HUES48 (cell line): ENCODE results near the gene RGS18.
"Not testable (repeated sequence)": the region's sequence is repeated elsewhere in the genome, so short reads cannot be mapped to it uniquely, and the experiment has no call there.

Experiments used
- H3K27ac ChIP-seq: one replicate; pipeline ENCODE4 v1.7.0; 2013; ENCODE audit warnings: low read depth, low read length, inconsistent platforms
- H3K27me3 ChIP-seq: 2 replicates; pipeline ENCODE4 v1.6.1; 2013; ENCODE audit warnings: mild to moderate bottlenecking, low read length; ENCODE audit not compliant: control insufficient read depth, insufficient read depth
- H3K36me3 ChIP-seq: 2 replicates; pipeline ENCODE4 v1.6.1; 2013; ENCODE audit warnings: low read length; ENCODE audit not compliant: control insufficient read depth, insufficient read depth
- H3K4me1 ChIP-seq: 2 replicates; pipeline ENCODE4 v1.6.1; 2013; ENCODE audit warnings: mild to moderate bottlenecking, low read length; ENCODE audit not compliant: control insufficient read depth, insufficient read depth
- H3K4me3 ChIP-seq: 2 replicates; pipeline ENCODE4 v1.5.1; 2013; ENCODE audit warnings: mild to moderate bottlenecking, low read depth, low read length
- H3K9ac ChIP-seq: 2 replicates; pipeline ENCODE4 v1.6.1; 2013; ENCODE audit warnings: mild to moderate bottlenecking, low read depth, low read length, moderate library complexity
- H3K9me3 ChIP-seq: 2 replicates; pipeline ENCODE4 v1.6.1; 2013; ENCODE audit warnings: low read length; ENCODE audit not compliant: control insufficient read depth, insufficient read depth

RGS18 gene, protein sequence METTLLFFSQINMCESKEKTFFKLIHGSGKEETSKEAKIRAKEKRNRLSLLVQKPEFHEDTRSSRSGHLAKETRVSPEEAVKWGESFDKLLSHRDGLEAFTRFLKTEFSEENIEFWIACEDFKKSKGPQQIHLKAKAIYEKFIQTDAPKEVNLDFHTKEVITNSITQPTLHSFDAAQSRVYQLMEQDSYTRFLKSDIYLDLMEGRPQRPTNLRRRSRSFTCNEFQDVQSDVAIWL

DNA sequence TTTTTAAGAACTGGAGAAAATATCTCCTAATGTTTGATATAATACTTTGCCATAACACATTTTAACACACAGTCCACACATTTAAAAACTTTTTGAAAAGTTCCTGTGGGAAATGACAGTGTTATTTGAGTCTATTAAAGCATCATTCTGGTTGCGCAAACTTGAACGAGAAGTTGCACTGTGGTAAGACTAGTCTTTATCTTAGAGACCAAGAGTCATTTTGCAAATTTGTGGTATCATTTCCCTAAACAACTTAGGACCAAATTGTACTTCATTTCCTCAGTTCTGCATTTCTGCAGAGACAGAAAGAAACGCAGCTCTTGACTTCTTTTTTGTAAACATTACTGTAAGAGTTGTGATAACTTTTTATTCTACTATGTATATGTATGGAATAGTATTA is at the start of gene RGS18:
Gene RGS18 (plus strand): TSS at position 282 of the 400 bp plus-strand sequence. CDS start 176 bp downstream, outside the sequence.
- Histone ChIP-seq H3K36me3 (no peaks in the 10 kb centered on the region), H3K9ac (no peak within 1 kb of the TSS), H3K27ac (no peak within 1 kb of the TSS), H3K4me3 (no peak within 1 kb of the TSS), H3K9me3 (no peaks in the 10 kb centered on the region), H3K27me3 (no peaks in the 10 kb centered on the region), H3K4me1 (no peaks in the 10 kb centered on the region)

DNA sequence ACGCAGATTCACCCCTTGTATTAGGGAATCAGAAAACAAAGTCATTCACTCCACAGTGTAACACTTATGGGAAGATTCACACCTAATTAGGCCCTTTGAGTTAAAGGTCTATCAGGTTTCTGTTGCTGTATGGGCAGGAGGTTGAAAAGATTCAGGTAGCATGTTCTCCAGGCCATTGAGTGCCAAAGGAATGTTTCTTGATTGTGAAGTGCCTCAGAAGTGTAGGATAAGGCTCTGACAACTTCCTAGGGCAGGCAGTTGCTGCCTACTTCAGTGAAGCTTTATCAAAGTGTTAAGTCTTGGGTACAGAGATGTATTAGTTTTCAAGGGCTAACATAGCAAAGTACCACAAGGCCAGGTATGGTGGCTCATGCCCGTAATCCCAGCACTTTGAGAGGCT is 48.7 kb upstream of the RGS18 start:
- Histone ChIP-seq H3K9me3 (no peaks in the 10 kb centered on the region), H3K36me3 (no peaks in the 10 kb centered on the region), H3K27ac (no peak overlapping the region), H3K9ac (no peak overlapping the region), H3K4me3 (no peak overlapping the region), H3K4me1 (peaks cover 6% of the 10 kb centered on the region; the same call in 1 of the 2 replicates), H3K27me3 (no peaks in the 10 kb centered on the region)

DNA sequence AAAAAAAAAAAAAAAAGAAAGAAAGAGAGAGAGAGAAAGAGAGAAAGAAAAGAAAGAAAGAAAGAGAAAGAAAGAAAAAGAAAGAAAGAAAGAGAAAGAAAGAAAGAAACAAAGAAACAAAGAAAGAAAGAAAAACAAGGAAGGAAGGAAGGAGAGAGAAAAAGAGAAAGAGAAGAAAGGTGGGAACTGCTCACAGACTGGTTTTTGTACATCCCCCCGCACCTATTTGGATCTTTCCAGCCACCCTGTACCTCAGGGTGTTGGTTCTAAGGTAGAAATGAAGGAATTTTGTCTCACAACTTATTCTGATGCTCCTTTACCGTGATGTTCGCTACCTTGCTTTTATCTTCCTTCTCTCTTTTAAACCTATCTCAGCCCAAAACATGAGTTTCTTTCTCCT is 43.3 kb upstream of the RGS18 start:
- H3K27me3 ChIP-seq: no peaks in the 10 kb centered on the region
- no peaks in the 10 kb centered on the region for H3K4me1 ChIP-seq
- no peak overlapping the region for H3K27ac ChIP-seq
- no peak overlapping the region for H3K4me3 ChIP-seq
- H3K36me3 ChIP-seq: no peaks in the 10 kb centered on the region
- no peaks in the 10 kb centered on the region for H3K9me3 ChIP-seq
- no peak overlapping the region for H3K9ac ChIP-seq

DNA sequence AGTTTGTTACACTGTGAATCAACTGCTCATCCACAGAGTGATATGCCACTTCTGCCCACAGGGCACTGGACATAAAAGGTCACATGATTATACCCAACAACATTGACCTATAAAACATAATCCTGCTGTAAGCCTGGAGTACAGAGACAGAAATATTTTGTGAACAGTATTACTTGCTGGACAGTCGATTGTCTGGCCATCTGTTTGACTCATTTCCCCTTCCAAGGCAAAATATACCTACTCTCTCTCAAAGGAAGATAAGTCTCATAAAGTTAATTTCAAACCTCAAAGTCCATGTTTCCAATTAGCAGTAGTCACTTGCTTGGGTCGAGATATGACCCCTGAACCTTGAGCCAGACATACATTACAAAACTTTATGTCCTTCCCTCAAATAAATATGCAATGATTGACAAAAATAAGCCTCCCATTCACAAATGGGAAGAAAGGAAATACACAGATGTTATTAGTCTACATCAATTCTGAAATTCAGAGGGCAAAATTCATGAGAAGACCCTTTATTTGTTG is 39.3 kb upstream of the RGS18 start:
- no peaks in the 10 kb centered on the region for H3K9me3 ChIP-seq
- no peak overlapping the region for H3K27ac ChIP-seq
- H3K4me1 ChIP-seq: no peaks in the 10 kb centered on the region
- no peak overlapping the region for H3K4me3 ChIP-seq
- no peaks in the 10 kb centered on the region for H3K27me3 ChIP-seq
- H3K9ac ChIP-seq: no peak overlapping the region
- H3K36me3 ChIP-seq: no peaks in the 10 kb centered on the region

DNA sequence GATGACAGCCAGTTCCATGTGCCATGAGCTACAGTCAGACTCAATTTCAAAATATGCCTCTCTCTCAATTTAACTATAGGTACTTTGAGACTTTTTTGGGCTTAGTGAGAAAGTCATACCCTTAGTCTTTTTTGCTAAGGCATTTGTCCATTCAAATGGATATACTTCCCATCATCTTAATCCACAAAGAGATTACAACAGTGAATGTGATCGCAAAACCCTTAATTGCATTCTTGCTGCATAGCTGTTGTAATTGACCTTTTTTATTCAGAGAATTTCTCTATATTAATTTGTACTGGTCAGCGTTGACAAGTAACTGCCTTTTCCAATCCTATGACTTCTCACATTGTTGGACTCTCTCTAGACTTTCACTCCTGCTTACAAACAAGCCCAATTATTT is 38.6 kb upstream of the RGS18 start:
- H3K27me3 ChIP-seq: no peaks in the 10 kb centered on the region
- H3K27ac ChIP-seq: no peak overlapping the region
- H3K4me1 ChIP-seq: no peaks in the 10 kb centered on the region
- no peak overlapping the region for H3K9ac ChIP-seq
- H3K9me3 ChIP-seq: no peaks in the 10 kb centered on the region
- no peak overlapping the region for H3K4me3 ChIP-seq
- H3K36me3 ChIP-seq: no peaks in the 10 kb centered on the region

- no peak overlapping the region for H3K27ac ChIP-seq
- H3K4me1 ChIP-seq: peaks cover 22% of the 10 kb centered on the region
- H3K9ac ChIP-seq: no peak overlapping the region
- H3K4me3 ChIP-seq: no peak overlapping the region
- no peaks in the 10 kb centered on the region for H3K36me3 ChIP-seq
- H3K27me3 ChIP-seq: no peaks in the 10 kb centered on the region
- no peaks in the 10 kb centered on the region for H3K9me3 ChIP-seq
These were observed 35.6 kb upstream of the RGS18 start for GRCh38 chr1:192122668-192123067.

- Histone ChIP-seq H3K4me3 (no peak overlapping the region), H3K27me3 (no peaks in the 10 kb centered on the region), H3K9me3 (no peaks in the 10 kb centered on the region), H3K36me3 (no peaks in the 10 kb centered on the region), H3K9ac (no peak overlapping the region), H3K27ac (no peak overlapping the region), H3K4me1 (peaks cover 22% of the 10 kb centered on the region)
These were observed 35.0 kb upstream of the RGS18 start for GRCh38 chr1:192123212-192123611.

DNA sequence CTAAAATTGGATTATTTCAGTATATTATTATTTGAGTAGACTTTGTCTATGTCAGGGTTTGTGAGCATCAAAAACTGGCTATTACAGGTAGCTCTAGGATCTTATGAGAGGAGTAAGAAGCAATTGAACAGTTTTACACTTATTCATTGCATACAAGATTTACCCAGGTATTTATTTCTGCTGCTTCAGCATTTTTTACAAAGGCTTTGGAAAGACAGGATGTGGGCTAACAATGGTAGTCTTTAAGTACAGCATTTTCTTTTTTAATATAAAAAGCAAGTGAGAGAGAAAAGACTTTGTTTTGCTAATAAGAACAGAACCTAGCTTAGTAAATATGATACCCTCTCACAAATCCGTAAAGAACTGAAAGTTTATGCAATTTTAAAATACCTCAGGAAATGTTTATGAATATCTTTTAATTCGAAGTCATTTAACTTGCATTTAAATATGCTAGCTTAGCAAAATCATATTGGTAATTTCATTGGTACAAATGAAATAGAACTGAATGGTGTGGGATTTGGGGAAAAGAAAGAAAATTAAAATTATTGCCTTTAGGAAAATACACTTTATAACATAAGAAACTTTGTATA is 32.1 kb upstream of the RGS18 start:
- Histone ChIP-seq H3K27ac (no peak overlapping the region), H3K9me3 (no peaks in the 10 kb centered on the region), H3K4me1 (peaks cover 22% of the 10 kb centered on the region), H3K9ac (no peak overlapping the region), H3K4me3 (no peak overlapping the region), H3K36me3 (no peaks in the 10 kb centered on the region), H3K27me3 (no peaks in the 10 kb centered on the region)

DNA sequence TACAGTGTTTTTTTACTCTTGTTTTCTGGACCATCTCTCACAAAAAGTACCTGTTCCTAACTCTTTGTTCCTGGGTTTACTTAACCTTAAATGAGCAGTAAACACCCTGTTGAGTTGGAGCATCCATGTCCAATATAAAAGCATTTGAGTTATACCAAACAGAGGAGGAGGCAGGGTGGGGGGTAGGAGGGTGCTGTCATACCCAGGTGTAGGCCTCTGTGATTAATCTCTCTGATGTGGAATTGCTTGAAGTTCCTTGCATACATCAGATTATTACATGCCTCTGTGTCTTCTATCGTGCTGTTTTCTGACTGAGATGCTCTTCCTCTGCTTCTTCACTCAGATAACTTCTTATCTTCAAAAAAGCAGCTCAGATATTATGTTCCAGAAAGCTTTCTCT is 28.1 kb upstream of the RGS18 start:
- Histone ChIP-seq H3K9ac (no peak overlapping the region), H3K4me1 (peaks cover 18% of the 10 kb centered on the region), H3K27me3 (no peaks in the 10 kb centered on the region), H3K36me3 (no peaks in the 10 kb centered on the region), H3K9me3 (no peaks in the 10 kb centered on the region), H3K4me3 (no peak overlapping the region), H3K27ac (no peak overlapping the region)

GRCh38 chr1:192130865-192131264 is 27.4 kb upstream of the RGS18 start:
- not testable (repeated sequence) for H3K27me3 ChIP-seq, H3K27ac ChIP-seq, H3K36me3 ChIP-seq, H3K9me3 ChIP-seq, H3K4me3 ChIP-seq, H3K9ac ChIP-seq
- peaks cover 12% of the 10 kb centered on the region for H3K4me1 ChIP-seq

- Histone ChIP-seq H3K36me3 (no peaks in the 10 kb centered on the region), H3K4me3 (no peak overlapping the region), H3K9ac (no peak overlapping the region), H3K9me3 (no peaks in the 10 kb centered on the region), H3K4me1 (peaks cover 2% of the 10 kb centered on the region; the same call in 1 of the 2 replicates), H3K27me3 (no peaks in the 10 kb centered on the region), H3K27ac (no peak overlapping the region)
These were observed 26.3 kb upstream of the RGS18 start for GRCh38 chr1:192131914-192132313.
